ENCODE results near the gene PAX8. TPM values are rescaled to one million over a fixed set of nuclear protein-coding genes. Genes with fewer than 3 reads are reported as not detected.
"Not testable (repeated sequence)": the region's sequence is repeated elsewhere in the genome, so short reads cannot be mapped to it uniquely, and the experiment has no call there.

The PAX8 gene
- total RNA-seq, 1 experiment from 2014 or later: 3.1 TPM

DNA sequence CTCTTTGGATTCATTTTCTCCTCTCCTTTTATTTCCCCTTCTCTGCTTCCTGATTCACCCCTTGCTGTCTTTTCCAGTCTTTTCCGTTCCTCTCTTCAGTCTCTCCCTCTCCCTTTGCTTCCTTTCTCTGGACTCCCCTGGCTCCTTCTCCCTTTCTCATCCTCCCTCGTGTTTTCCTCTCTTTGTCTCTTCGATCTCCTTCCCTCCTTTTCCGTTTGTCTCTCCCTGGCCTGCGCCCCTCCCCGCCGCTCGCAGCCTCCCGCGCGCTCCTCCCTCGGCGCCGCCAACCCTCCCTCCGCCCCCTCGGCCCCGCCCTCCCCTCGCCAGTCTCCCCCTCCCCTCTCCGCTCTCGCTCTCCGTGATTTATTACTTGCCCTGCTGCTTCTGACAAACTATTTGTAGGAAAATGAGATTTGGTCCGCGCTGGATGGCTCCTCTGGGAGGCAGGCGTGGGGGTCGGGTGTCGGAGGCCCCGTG, 46.0 kb upstream of the PAX8 start:
- no peaks in the 10 kb centered on the region for H3K27me3 ChIP-seq (replicated peaks; ENCODE audit: insufficient read depth, low read depth, low read length, poor library complexity)
- H3K36me3 ChIP-seq (ENCODE audit: insufficient read depth, low read length, poor library complexity, severe bottlenecking): no peaks in the 10 kb centered on the region
- BruUV-seq (replicated peaks): no TSS peak
- peak overlapping the region; percentile 70 for H3K27ac ChIP-seq (ENCODE audit: low read depth, low read length, poor library complexity, severe bottlenecking)
- no peaks in the 10 kb centered on the region for H3K9me3 ChIP-seq (ENCODE audit: low read depth, low read length, poor library complexity, severe bottlenecking)
- CTCF ChIA-PET: interaction anchor here (0.6 kb wide), 1 partner anchor 409 kb away, joined by 5 read pairs; no protein-coding TSS in a partner anchor
- POLR2A ChIA-PET (ENCODE audit: low non-redundant PET): no interaction called here
- intact Hi-C loops (cut with micrococcal nuclease; ENCODE audit: unreplicated experiment): no loop called here
- H3K4me3 ChIP-seq (ENCODE audit: low read depth, low read length, poor library complexity, severe bottlenecking): peak overlapping the region; percentile 51
- H3K4me1 ChIP-seq (ENCODE audit: insufficient read depth, low read length, poor library complexity, severe bottlenecking): peaks cover 11% of the 10 kb centered on the region
- peak; percentile 91 for DNase-seq (ENCODE audit: low spot score)
- TF ChIP-seq, protein P1, sequence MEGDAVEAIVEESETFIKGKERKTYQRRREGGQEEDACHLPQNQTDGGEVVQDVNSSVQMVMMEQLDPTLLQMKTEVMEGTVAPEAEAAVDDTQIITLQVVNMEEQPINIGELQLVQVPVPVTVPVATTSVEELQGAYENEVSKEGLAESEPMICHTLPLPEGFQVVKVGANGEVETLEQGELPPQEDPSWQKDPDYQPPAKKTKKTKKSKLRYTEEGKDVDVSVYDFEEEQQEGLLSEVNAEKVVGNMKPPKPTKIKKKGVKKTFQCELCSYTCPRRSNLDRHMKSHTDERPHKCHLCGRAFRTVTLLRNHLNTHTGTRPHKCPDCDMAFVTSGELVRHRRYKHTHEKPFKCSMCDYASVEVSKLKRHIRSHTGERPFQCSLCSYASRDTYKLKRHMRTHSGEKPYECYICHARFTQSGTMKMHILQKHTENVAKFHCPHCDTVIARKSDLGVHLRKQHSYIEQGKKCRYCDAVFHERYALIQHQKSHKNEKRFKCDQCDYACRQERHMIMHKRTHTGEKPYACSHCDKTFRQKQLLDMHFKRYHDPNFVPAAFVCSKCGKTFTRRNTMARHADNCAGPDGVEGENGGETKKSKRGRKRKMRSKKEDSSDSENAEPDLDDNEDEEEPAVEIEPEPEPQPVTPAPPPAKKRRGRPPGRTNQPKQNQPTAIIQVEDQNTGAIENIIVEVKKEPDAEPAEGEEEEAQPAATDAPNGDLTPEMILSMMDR (conservative IDR thresholded peaks at IDR 0.05; ENCODE audit: low read depth, low read length): no peak
- TF ChIP-seq EZH2 (IDR thresholded peaks at IDR 0.05; ENCODE audit: borderline replicate concordance, low read depth, low read length, poor library complexity, severe bottlenecking): no peak

- DNase-seq (ENCODE audit: low spot score); CTCF ChIA-PET: not testable (repeated sequence)
Measured at GRCh38 chr2:113323129-113323528, 44.4 kb upstream of the PAX8 start.

GRCh38 chr2:113320106-113320505, 41.4 kb upstream of the PAX8 start:
- POLR2A ChIA-PET (ENCODE audit: low non-redundant PET); H3K36me3 ChIP-seq (ENCODE audit: insufficient read depth, low read length, poor library complexity, severe bottlenecking); CTCF ChIA-PET; H3K4me3 ChIP-seq (ENCODE audit: low read depth, low read length, poor library complexity, severe bottlenecking); H3K9me3 ChIP-seq (ENCODE audit: low read depth, low read length, poor library complexity, severe bottlenecking); H3K27ac ChIP-seq (ENCODE audit: low read depth, low read length, poor library complexity, severe bottlenecking); DNase-seq (ENCODE audit: low spot score); BruUV-seq (replicated peaks); intact Hi-C loops (cut with micrococcal nuclease; ENCODE audit: unreplicated experiment); H3K27me3 ChIP-seq (replicated peaks; ENCODE audit: insufficient read depth, low read depth, low read length, poor library complexity): not testable (repeated sequence)
- H3K4me1 ChIP-seq (ENCODE audit: insufficient read depth, low read length, poor library complexity, severe bottlenecking): peaks cover 11% of the 10 kb centered on the region

More at GRCh38 chr2:113323129-113323528, 44.4 kb upstream of the PAX8 start:
- H3K9me3 ChIP-seq (ENCODE audit: low read depth, low read length, poor library complexity, severe bottlenecking); POLR2A ChIA-PET (ENCODE audit: low non-redundant PET); H3K4me3 ChIP-seq (ENCODE audit: low read depth, low read length, poor library complexity, severe bottlenecking); BruUV-seq (replicated peaks); intact Hi-C loops (cut with micrococcal nuclease; ENCODE audit: unreplicated experiment); H3K27me3 ChIP-seq (replicated peaks; ENCODE audit: insufficient read depth, low read depth, low read length, poor library complexity); H3K36me3 ChIP-seq (ENCODE audit: insufficient read depth, low read length, poor library complexity, severe bottlenecking); H3K27ac ChIP-seq (ENCODE audit: low read depth, low read length, poor library complexity, severe bottlenecking): not testable (repeated sequence)
- H3K4me1 ChIP-seq (ENCODE audit: insufficient read depth, low read length, poor library complexity, severe bottlenecking): peaks cover 11% of the 10 kb centered on the region

DNA sequence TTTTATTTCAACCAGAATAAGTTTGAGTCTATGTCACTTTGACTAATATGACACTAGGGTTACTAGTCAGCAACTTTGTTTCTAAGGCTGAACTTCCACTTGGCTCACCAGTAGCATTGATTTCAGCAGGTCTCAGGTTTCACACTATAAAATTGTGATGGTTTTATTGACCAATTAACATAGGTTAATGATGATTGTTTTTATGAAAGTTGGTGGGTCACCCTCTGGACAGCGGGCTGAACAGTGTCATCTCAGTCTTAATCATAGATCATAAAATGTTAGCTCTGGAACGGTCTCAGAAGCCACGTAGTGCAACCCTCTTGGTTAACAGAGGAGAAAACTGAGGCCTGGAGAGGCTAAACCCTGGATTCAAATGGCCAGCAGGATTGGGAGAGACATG, 40.2 kb upstream of the PAX8 start:
- BruUV-seq (replicated peaks); H3K9me3 ChIP-seq (ENCODE audit: low read depth, low read length, poor library complexity, severe bottlenecking); POLR2A ChIA-PET (ENCODE audit: low non-redundant PET); H3K4me3 ChIP-seq (ENCODE audit: low read depth, low read length, poor library complexity, severe bottlenecking); CTCF ChIA-PET; intact Hi-C loops (cut with micrococcal nuclease; ENCODE audit: unreplicated experiment); H3K27me3 ChIP-seq (replicated peaks; ENCODE audit: insufficient read depth, low read depth, low read length, poor library complexity); H3K36me3 ChIP-seq (ENCODE audit: insufficient read depth, low read length, poor library complexity, severe bottlenecking); H3K27ac ChIP-seq (ENCODE audit: low read depth, low read length, poor library complexity, severe bottlenecking); DNase-seq (ENCODE audit: low spot score); H3K4me1 ChIP-seq (ENCODE audit: insufficient read depth, low read length, poor library complexity, severe bottlenecking): not testable (repeated sequence)

DNA sequence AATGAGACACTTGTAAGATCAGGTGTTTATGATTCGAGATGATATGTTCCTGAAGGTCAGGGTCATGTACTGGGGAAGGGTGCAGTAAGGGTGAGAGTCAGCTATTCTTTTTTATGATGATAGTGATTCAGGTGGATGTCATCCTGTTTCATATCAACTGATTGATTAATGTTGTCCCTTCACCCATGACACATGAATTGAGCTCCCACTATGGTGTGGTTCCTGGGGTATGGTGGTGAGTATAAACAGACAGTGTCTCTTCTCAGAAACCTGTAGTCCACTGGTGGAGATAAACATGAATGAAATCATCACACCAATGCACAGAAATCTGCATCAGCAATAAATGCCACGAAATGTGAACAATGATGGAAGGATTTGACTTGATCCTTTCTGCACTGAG, 37.4 kb upstream of the PAX8 start:
- ChIA-PET CTCF (interaction anchor here (0.5 kb wide), 1 partner anchor 196 kb away, joined by 3 read pairs; no protein-coding TSS in a partner anchor), POLR2A (ENCODE audit: low non-redundant PET) (no interaction called here)
- no TSS peak for BruUV-seq (replicated peaks)
- intact Hi-C loops (cut with micrococcal nuclease; ENCODE audit: unreplicated experiment): no loop called here
- TF ChIP-seq, protein P1 (conservative IDR thresholded peaks at IDR 0.05; ENCODE audit: low read depth, low read length): no peak
- TF ChIP-seq EZH2 (IDR thresholded peaks at IDR 0.05; ENCODE audit: borderline replicate concordance, low read depth, low read length, poor library complexity, severe bottlenecking): no peak
- Histone ChIP-seq H3K27me3 (replicated peaks; ENCODE audit: insufficient read depth, low read depth, low read length, poor library complexity) (no peaks in the 10 kb centered on the region), H3K27ac (ENCODE audit: low read depth, low read length, poor library complexity, severe bottlenecking) (no peak overlapping the region), H3K9me3 (ENCODE audit: low read depth, low read length, poor library complexity, severe bottlenecking) (no peaks in the 10 kb centered on the region), H3K4me3 (ENCODE audit: low read depth, low read length, poor library complexity, severe bottlenecking) (no peak overlapping the region), H3K36me3 (ENCODE audit: insufficient read depth, low read length, poor library complexity, severe bottlenecking) (no peaks in the 10 kb centered on the region), H3K4me1 (ENCODE audit: insufficient read depth, low read length, poor library complexity, severe bottlenecking) (no peaks in the 10 kb centered on the region)
- DNase-seq (ENCODE audit: low spot score): no peak

DNA sequence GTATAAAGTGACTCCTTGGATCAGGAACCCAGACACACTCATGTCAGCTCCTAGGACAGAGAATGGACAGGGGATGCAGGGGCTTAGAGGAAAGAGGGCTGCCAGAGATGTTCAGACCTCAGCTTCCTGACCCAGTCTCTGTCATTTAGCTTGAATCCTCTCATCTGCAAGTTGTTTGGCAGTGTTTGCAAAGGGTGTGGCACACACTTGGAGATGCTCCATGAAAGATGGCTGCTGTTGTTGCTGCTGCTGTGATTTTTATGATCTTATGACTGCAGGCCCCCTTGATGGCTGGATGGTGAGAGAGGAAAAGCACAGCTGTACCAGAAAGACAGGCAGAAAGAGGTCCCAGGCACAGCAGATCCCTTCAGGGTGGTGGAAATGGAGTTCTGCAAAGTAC, 35.9 kb upstream of the PAX8 start:
- H3K36me3 ChIP-seq (ENCODE audit: insufficient read depth, low read length, poor library complexity, severe bottlenecking); intact Hi-C loops (cut with micrococcal nuclease; ENCODE audit: unreplicated experiment); H3K27ac ChIP-seq (ENCODE audit: low read depth, low read length, poor library complexity, severe bottlenecking); H3K27me3 ChIP-seq (replicated peaks; ENCODE audit: insufficient read depth, low read depth, low read length, poor library complexity); BruUV-seq (replicated peaks); DNase-seq (ENCODE audit: low spot score); H3K4me1 ChIP-seq (ENCODE audit: insufficient read depth, low read length, poor library complexity, severe bottlenecking); POLR2A ChIA-PET (ENCODE audit: low non-redundant PET); CTCF ChIA-PET; H3K4me3 ChIP-seq (ENCODE audit: low read depth, low read length, poor library complexity, severe bottlenecking); H3K9me3 ChIP-seq (ENCODE audit: low read depth, low read length, poor library complexity, severe bottlenecking): not testable (repeated sequence)
